ENCODE results near the gene HOXD12.

HOXD12 gene

DNA sequence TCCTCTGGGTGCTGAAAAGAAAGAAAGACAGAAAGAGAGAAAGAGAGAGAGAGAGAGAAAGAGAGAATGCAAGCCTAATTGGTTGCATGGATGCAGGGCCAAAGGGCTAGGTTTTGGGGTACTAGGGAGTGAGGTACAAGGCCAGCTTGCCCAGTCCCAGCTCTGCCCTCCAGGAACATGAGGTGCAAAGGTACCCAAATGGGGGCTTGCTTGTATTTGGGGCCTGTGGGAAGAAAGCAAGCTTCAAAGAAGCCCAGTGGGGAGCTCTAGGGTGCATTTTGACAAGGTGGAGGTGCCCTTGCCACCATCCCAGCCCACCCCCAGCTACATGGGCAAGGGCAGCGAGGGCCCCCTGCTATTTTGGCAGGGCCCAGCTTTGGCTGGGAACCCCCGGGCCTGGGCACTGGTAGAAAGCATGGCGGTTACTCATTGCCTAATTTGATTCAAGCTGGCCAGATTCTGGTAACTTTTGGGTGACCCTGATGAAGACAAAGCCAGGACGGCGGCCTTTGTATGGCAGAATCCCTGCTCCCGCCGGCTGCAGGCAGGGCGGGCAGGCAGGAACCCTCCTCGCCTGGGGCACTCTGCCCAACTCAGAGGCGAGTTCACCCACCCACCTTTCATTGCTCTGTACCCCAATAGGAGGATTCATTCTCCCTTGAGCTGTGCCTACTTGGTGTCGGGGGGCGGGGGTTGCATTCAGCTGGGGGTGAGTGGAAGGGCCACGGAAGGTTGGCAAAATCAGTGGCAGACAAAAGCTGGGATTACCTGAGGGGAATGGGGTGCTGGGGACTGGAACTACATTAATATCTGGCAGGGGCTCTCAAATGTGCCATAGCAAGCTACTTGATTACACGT lies 51.2 kb downstream of the HOXD12 start:
- no peak for FAIRE-seq
- TF ChIP-seq POLR2AphosphoS5 (IDR thresholded peaks at IDR 0.05; ENCODE audit: low read depth, low read length) (no peak), POLR2A (IDR thresholded peaks at IDR 0.05; ENCODE audit: low read depth, low read length) (no peak), TAF1 (IDR thresholded peaks at IDR 0.05; ENCODE audit: borderline replicate concordance, low read depth, low read length) (no peak)
- no peak for DNase-seq (ENCODE audit: insufficient read length)

DNA sequence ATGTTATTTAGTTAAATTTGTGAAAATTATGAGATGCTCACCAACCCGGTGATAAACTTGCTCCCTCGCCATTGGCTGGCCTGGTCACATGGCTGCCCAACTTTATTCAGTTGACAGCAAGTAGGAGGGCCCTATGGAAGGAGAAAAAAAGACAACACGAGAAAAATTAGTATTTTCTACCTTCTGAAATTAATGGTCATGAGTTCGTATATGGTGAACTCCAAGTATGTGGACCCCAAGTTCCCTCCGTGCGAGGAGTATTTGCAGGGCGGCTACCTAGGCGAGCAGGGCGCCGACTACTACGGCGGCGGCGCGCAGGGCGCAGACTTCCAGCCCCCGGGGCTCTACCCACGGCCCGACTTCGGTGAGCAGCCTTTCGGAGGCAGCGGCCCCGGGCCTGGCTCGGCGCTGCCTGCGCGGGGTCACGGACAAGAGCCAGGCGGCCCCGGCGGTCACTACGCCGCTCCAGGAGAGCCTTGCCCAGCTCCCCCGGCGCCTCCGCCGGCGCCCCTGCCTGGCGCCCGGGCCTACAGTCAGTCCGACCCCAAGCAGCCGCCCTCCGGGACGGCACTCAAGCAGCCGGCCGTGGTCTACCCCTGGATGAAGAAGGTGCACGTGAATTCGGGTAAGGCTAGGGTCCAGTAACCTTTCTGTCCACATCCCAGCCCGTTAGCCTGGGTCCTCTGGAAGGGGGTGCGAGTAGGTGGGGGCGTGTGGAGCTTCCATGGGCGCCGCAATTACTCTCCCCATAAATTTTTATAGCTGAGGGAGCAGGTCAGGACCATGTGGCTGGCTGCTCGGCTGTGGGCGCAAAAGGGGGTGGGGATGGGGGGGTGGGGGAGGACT lies 52.1 kb downstream of the HOXD12 start, which contains the start of gene HOXD4:
HOXD4 (plus strand) TSS at position 109 of the 846 bp plus-strand sequence; CDS start at position 193, 84 bp downstream.
- no peak for DNase-seq (ENCODE audit: insufficient read length)
- TF ChIP-seq TAF1 (IDR thresholded peaks at IDR 0.05; ENCODE audit: borderline replicate concordance, low read depth, low read length) (no peak), POLR2AphosphoS5 (IDR thresholded peaks at IDR 0.05; ENCODE audit: low read depth, low read length) (no peak), POLR2A (IDR thresholded peaks at IDR 0.05; ENCODE audit: low read depth, low read length) (no peak)
- no peak for FAIRE-seq
